ENCODE data around the gene SPATA7.

DNA sequence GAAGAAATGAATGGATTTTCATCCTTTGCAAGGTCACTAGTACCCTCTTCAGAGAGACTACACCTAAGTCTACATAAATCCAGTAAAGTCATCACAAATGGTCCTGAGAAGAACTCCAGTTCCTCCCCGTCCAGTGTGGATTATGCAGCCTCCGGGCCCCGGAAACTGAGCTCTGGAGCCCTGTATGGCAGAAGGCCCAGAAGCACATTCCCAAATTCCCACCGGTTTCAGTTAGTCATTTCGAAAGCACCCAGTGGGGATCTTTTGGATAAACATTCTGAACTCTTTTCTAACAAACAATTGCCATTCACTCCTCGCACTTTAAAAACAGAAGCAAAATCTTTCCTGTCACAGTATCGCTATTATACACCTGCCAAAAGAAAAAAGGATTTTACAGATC is 40.8 kb downstream of the SPATA7 start:
- TF ChIP-seq, protein P1, sequence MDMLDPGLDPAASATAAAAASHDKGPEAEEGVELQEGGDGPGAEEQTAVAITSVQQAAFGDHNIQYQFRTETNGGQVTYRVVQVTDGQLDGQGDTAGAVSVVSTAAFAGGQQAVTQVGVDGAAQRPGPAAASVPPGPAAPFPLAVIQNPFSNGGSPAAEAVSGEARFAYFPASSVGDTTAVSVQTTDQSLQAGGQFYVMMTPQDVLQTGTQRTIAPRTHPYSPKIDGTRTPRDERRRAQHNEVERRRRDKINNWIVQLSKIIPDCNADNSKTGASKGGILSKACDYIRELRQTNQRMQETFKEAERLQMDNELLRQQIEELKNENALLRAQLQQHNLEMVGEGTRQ (IDR thresholded peaks at IDR 0.05), result no peak
- TF ChIP-seq BHLHE40 (IDR thresholded peaks at IDR 0.05; ENCODE audit: low read depth, low read length), result no peak
- TF ChIP-seq POLR2A (IDR thresholded peaks at IDR 0.05; ENCODE audit: low read length), result no peak
- TF ChIP-seq, protein P2, sequence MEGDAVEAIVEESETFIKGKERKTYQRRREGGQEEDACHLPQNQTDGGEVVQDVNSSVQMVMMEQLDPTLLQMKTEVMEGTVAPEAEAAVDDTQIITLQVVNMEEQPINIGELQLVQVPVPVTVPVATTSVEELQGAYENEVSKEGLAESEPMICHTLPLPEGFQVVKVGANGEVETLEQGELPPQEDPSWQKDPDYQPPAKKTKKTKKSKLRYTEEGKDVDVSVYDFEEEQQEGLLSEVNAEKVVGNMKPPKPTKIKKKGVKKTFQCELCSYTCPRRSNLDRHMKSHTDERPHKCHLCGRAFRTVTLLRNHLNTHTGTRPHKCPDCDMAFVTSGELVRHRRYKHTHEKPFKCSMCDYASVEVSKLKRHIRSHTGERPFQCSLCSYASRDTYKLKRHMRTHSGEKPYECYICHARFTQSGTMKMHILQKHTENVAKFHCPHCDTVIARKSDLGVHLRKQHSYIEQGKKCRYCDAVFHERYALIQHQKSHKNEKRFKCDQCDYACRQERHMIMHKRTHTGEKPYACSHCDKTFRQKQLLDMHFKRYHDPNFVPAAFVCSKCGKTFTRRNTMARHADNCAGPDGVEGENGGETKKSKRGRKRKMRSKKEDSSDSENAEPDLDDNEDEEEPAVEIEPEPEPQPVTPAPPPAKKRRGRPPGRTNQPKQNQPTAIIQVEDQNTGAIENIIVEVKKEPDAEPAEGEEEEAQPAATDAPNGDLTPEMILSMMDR (IDR thresholded peaks at IDR 0.05), result no peak
- no peak for TF ChIP-seq ZNF302 (CRISPR knock-in tag; IDR thresholded peaks at IDR 0.05)
- no peak for TF ChIP-seq EP300 (IDR thresholded peaks at IDR 0.05)

All from A549 (cell line).